HepG2 (cell line): Measurements from ENCODE around the gene PARD3. TPM values are rescaled to one million over a fixed set of nuclear protein-coding genes. Genes with fewer than 3 reads are reported as not detected.

Experiments
- ATAC-seq: fragments of 200-7000 bp; cut with Tn5 transposase; 3 replicates; pipeline ENCODE4 v1.9.1; 2020; ENCODE audit warnings: mild to moderate bottlenecking, moderate library complexity
- BruUV-seq: library from RNA; stranded (reverse); fragments of 400-500 nt; replicated peaks from 2 replicates; lab custom pipeline; 2021; lab: Mats Ljungman, UMichigan
- CTCF ChIA-PET: fragments of 300-600 bp; formaldehyde crosslinking; extraction: SDS; loops from one replicate; lab custom pipeline; 2021; ENCODE audit warnings: low total read pairs, inconsistent platforms, low intra/inter-chr PET ratio; lab: Yijun Ruan, JAX
- POLR2A ChIA-PET: fragments of 350-600 bp; sonication (Branson Sonifier 250); formaldehyde crosslinking; loops from one replicate; lab custom pipeline; 2020; ENCODE audit warnings: antibody characterized with exemption, inconsistent platforms; lab: Yijun Ruan, JAX
- DNase-seq: peaks from one replicate; pipeline ENCODE4 v3.0.0-alpha.2; 2015; ENCODE audit warnings: low spot score
- FAIRE-seq: peaks from 3 replicates; lab custom pipeline; 2011; peaks lifted over from hg19 to GRCh38; lab: Jason Lieb, UNC
- H2AFZ ChIP-seq: one replicate; pipeline ENCODE4 v1.6.1; 2011; ENCODE audit warnings: low read length, inconsistent platforms
- H3K27ac ChIP-seq: fragments of 300-600 bp; 3 replicates; pipeline ENCODE4 v1.8.0; 2011; ENCODE audit warnings: mixed run types, mild to moderate bottlenecking, mixed read lengths, low read length, inconsistent platforms; ENCODE audit not compliant: insufficient read depth; ENCODE audit errors: extremely low read length
- H3K27me3 ChIP-seq, 2 experiments: fragments of 200-600 bp in 1 of 2; 2 replicates in 1 of 2; 3 replicates in 1 of 2; pipeline versions ENCODE4 v1.6.0 to v1.8.0; 2011; ENCODE audit warnings: low read length in 2 of 2, mild to moderate bottlenecking in 2 of 2, moderate library complexity in 2 of 2, inconsistent platforms in 1 of 2; ENCODE audit not compliant: insufficient read depth in 2 of 2, control insufficient read depth in 1 of 2
- H3K36me3 ChIP-seq, 2 experiments: fragments of 200-600 bp in 1 of 2; replicated peaks in 1 of 2; 2 replicates in 1 of 2; 3 replicates in 1 of 2; pipeline versions ENCODE4 v1.5.1 to v1.8.0; 2011; ENCODE audit warnings: low read length in 2 of 2, inconsistent platforms in 1 of 2; ENCODE audit not compliant: insufficient read depth in 2 of 2, control insufficient read depth in 1 of 2
- H3K4me1 ChIP-seq: 2 replicates; pipeline ENCODE4 v1.5.1; 2012; ENCODE audit warnings: low read length, inconsistent platforms; ENCODE audit not compliant: insufficient read depth
- H3K4me2 ChIP-seq: 2 replicates; pipeline ENCODE4 v1.6.0; 2011; ENCODE audit warnings: low read depth, low read length, inconsistent platforms
- H3K4me3 ChIP-seq, 3 experiments: fragments of 200-600 bp in 1 of 3; sonication (generic), shearing (Covaris generic) in 1 of 3; replicated peaks in 1 of 3; 2 replicates each; pipeline ENCODE4 v1.5.1; 2011 to 2016; ENCODE audit warnings: low read length in 3 of 3, inconsistent platforms in 2 of 3, low read depth in 2 of 3, mild to moderate bottlenecking in 2 of 3, control low read depth in 1 of 3, mixed read lengths in 1 of 3; ENCODE audit not compliant: insufficient read depth in 1 of 3
- H3K79me2 ChIP-seq: one replicate; pipeline ENCODE4 v1.6.1; 2011; ENCODE audit warnings: low read length, inconsistent platforms; ENCODE audit not compliant: insufficient read depth
- H3K9ac ChIP-seq: 2 replicates; pipeline ENCODE4 v1.6.0; 2011; ENCODE audit warnings: mild to moderate bottlenecking, low read depth, low read length, inconsistent platforms; ENCODE audit not compliant: insufficient read depth
- H3K9me3 ChIP-seq: 2 replicates; pipeline ENCODE4 v1.5.1; 2012; ENCODE audit warnings: mild to moderate bottlenecking, low read length
- H4K20me1 ChIP-seq: 2 replicates; pipeline ENCODE4 v1.6.0; 2011; ENCODE audit warnings: inconsistent platforms, mild to moderate bottlenecking, low read length, moderate library complexity; ENCODE audit not compliant: insufficient read depth
- ARHGAP35 ChIP-seq: sonication (generic); formaldehyde crosslinking; IDR thresholded peaks from 2 replicates; pipeline ENCODE4 v1.9.0; 2022; ENCODE audit warnings: mild to moderate bottlenecking, inconsistent platforms, moderate library complexity, missing genetic modification reagents, borderline replicate concordance
- ATF7 ChIP-seq, 2 experiments: fragments of 450-650 bp in 1 of 2; sonication (generic) in 1 of 2; formaldehyde crosslinking in 1 of 2; IDR thresholded peaks; 2 replicates each; pipeline versions ENCODE4 v1.4.0 to v1.6.1; 2016 to 2020; ENCODE audit warnings: antibody characterized with exemption in 1 of 2, mild to moderate bottlenecking in 1 of 2, missing genetic modification reagents in 1 of 2
- MED13 ChIP-seq: sonication (generic); formaldehyde crosslinking; IDR thresholded peaks from 2 replicates; pipeline ENCODE4 v1.5.0; 2020; ENCODE audit warnings: missing genetic modification reagents
- MTA3 ChIP-seq: sonication (generic); formaldehyde crosslinking; IDR thresholded peaks from 2 replicates; pipeline ENCODE4 v1.4.0; 2020; ENCODE audit warnings: missing genetic modification reagents
- NR1H2 ChIP-seq: sonication (generic); formaldehyde crosslinking; IDR thresholded peaks from 2 replicates; pipeline ENCODE4 v1.8.1; 2022; ENCODE audit warnings: low read depth, missing genetic modification reagents, borderline replicate concordance
- STAG1 ChIP-seq: sonication (generic); formaldehyde crosslinking; IDR thresholded peaks from 2 replicates; pipeline ENCODE4 v1.4.0; 2020; ENCODE audit warnings: missing genetic modification reagents
- TBP ChIP-seq: sonication (generic); formaldehyde crosslinking; IDR thresholded peaks from 2 replicates; pipeline ENCODE4 v1.5.0; 2020; ENCODE audit warnings: missing genetic modification reagents
- ZNF263 ChIP-seq: sonication (generic); formaldehyde crosslinking; IDR thresholded peaks from 2 replicates; pipeline ENCODE4 v1.4.0; 2020; ENCODE audit warnings: missing genetic modification reagents
- WGBS: methylation state at CpG from one replicate; pipeline ENCODE4 v1.1.6; 2017; ENCODE audit warnings: low lambda C conversion rate; 5-methylcytosine and 5-hydroxymethylcytosine counted together
- in situ Hi-C: cut with HindIII; loops from 2 replicates; pipeline ENCODE4 v1.10.0; 2017; ENCODE audit warnings: low pct_unique_long_range_greater_than_20kb; ENCODE audit not compliant: extremely low pct_ligation_motif_present
- intact Hi-C: fragments of 100-400 bp; cut with micrococcal nuclease; formaldehyde crosslinking; loops from one replicate; pipeline ENCODE4 v1.10.0; 2022; ENCODE audit not compliant: unreplicated experiment
- polyA plus RNA-seq, 8 experiments: library from polyadenylated mRNA; depleted of rRNA in 3 of 8; stranded (reverse) in 7 of 8; unstranded in 1 of 8; fragments of >200 nt; fragmentation: Illumina TruSeq in 4 of 8; extraction: Trizol in 4 of 8; gene quantifications; 2 replicates each; pipeline versions ENCODE4 v1.2.1 to v1.2.3, GENCODE V29; 2011 to 2016; ENCODE audit warnings: low read depth in 4 of 8, missing spikeins in 1 of 8, mixed read lengths in 1 of 8; ENCODE audit not compliant: insufficient read depth in 1 of 8
- total RNA-seq, 5 experiments: library from RNA; depleted of rRNA; stranded (reverse); fragments of >200 nt; fragmentation: Illumina TruSeq; extraction: Trizol; gene quantifications; 2 replicates each; pipeline ENCODE4 v1.2.3, GENCODE V29; 2016; ENCODE audit warnings: low read depth in 1 of 5
- TF ChIP-seq, protein P1 (sequence below): sonication (generic); formaldehyde crosslinking; IDR thresholded peaks from one replicate; pipeline ENCODE4 v1.5.1; 2020; ENCODE audit warnings: mild to moderate bottlenecking, missing genetic modification reagents; ENCODE audit errors: not compliant biosample characterization
- TF ChIP-seq, protein P2 (sequence below): sonication (generic); formaldehyde crosslinking; IDR thresholded peaks from 2 replicates; pipeline ENCODE4 v1.8.0; 2022; ENCODE audit warnings: mild to moderate bottlenecking, missing genetic modification reagents, moderate library complexity

The PARD3 gene
- total and polyA plus RNA-seq, 2 of the 13 experiments (the other 11 are each of a cell fraction or from before 2014, with no cell fraction given): 40.9 to 60.0 TPM

DNA sequence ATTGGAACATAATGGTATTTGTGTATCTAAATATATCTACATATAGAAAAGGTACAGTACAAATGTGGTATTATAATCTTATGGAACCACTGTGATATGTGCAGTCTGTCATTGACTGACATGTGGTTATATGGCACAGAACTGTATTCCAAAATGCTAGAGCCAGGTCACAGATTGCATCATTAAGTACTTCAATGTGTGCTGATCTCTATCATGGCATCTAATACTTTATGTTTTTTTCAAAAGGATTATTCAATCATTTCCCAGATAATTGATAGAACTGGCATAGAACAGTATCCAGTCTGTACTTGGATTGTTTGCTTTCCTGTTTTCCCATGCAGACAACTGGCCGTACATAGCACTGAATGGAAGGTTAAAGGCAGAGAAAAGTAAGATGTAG is 662.7 kb downstream of the PARD3 start:
- ChIA-PET POLR2A (no interaction called here), CTCF (no interaction called here)
- intact Hi-C loops (no loop called here), in situ Hi-C loops (no loop called here)
- no peaks in the 10 kb centered on the region for H4K20me1 ChIP-seq
- no peak overlapping the region for H2AFZ ChIP-seq
- H3K9me3 ChIP-seq: no peaks in the 10 kb centered on the region
- H3K9ac ChIP-seq: no peak overlapping the region
- no peak overlapping the region for H3K4me3 ChIP-seq
- WGBS: 94% methylated on average over 1 of the region's 1 CpG
- no peak for DNase-seq
- no peak overlapping the region for H3K27ac ChIP-seq
- peak; percentile 28; the same call in 1 of the 2 replicates for TF ChIP-seq ATF7 (IDR thresholded peaks at IDR 0.05)
- no peak for TF ChIP-seq ATF7 (CRISPR knock-in tag; IDR thresholded peaks at IDR 0.05)
- no peak for TF ChIP-seq ARHGAP35 (CRISPR knock-in tag)
- no peaks in the 10 kb centered on the region for H3K79me2 ChIP-seq
- H3K27me3 ChIP-seq: no peaks in the 10 kb centered on the region
- peaks cover 13% of the 10 kb centered on the region for H3K4me1 ChIP-seq
- H3K4me2 ChIP-seq: no peak overlapping the region
- ATAC-seq: no peak
- no peak for FAIRE-seq
- BruUV-seq: no TSS peak
- H3K36me3 ChIP-seq: no peaks in the 10 kb centered on the region

DNA sequence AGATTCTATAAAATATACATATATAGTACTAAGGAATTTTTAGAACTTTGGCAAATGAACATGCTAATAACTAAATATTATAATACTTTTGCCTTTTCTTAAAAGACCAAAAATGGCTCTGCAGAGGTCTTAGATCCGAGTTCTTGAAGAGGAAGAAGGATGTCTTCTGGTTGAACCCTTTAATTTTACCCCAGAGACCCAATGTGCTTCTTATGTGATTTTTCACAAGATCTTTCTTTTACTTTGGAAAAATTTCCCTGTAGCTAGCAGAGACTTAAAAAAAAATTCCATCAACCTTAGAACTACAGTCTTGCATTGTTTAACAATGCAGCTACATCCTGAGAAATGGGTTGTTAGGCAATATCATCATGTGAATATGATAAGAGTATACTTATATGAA is 663.2 kb downstream of the PARD3 start:
- DNase-seq (no peak), ATAC-seq (no peak), FAIRE-seq (no peak)
- Histone ChIP-seq H3K9ac (no peak overlapping the region), H3K4me3 (no peak overlapping the region), H3K27me3 (no peaks in the 10 kb centered on the region), H3K4me1 (peaks cover 8% of the 10 kb centered on the region), H3K9me3 (no peaks in the 10 kb centered on the region), H3K4me2 (no peak overlapping the region), H3K27ac (no peak overlapping the region), H3K79me2 (no peaks in the 10 kb centered on the region), H2AFZ (no peak overlapping the region), H3K36me3 (no peaks in the 10 kb centered on the region), H4K20me1 (no peaks in the 10 kb centered on the region)
- in situ Hi-C loops: no loop called here
- ChIA-PET POLR2A (no interaction called here), CTCF (no interaction called here)
- intact Hi-C loops: no loop called here
- 81% methylated on average over 1 of the region's 1 CpG for WGBS
- no TSS peak for BruUV-seq
- TF ChIP-seq NR1H2 (CRISPR knock-in tag): no peak
- TF ChIP-seq, protein P1, sequence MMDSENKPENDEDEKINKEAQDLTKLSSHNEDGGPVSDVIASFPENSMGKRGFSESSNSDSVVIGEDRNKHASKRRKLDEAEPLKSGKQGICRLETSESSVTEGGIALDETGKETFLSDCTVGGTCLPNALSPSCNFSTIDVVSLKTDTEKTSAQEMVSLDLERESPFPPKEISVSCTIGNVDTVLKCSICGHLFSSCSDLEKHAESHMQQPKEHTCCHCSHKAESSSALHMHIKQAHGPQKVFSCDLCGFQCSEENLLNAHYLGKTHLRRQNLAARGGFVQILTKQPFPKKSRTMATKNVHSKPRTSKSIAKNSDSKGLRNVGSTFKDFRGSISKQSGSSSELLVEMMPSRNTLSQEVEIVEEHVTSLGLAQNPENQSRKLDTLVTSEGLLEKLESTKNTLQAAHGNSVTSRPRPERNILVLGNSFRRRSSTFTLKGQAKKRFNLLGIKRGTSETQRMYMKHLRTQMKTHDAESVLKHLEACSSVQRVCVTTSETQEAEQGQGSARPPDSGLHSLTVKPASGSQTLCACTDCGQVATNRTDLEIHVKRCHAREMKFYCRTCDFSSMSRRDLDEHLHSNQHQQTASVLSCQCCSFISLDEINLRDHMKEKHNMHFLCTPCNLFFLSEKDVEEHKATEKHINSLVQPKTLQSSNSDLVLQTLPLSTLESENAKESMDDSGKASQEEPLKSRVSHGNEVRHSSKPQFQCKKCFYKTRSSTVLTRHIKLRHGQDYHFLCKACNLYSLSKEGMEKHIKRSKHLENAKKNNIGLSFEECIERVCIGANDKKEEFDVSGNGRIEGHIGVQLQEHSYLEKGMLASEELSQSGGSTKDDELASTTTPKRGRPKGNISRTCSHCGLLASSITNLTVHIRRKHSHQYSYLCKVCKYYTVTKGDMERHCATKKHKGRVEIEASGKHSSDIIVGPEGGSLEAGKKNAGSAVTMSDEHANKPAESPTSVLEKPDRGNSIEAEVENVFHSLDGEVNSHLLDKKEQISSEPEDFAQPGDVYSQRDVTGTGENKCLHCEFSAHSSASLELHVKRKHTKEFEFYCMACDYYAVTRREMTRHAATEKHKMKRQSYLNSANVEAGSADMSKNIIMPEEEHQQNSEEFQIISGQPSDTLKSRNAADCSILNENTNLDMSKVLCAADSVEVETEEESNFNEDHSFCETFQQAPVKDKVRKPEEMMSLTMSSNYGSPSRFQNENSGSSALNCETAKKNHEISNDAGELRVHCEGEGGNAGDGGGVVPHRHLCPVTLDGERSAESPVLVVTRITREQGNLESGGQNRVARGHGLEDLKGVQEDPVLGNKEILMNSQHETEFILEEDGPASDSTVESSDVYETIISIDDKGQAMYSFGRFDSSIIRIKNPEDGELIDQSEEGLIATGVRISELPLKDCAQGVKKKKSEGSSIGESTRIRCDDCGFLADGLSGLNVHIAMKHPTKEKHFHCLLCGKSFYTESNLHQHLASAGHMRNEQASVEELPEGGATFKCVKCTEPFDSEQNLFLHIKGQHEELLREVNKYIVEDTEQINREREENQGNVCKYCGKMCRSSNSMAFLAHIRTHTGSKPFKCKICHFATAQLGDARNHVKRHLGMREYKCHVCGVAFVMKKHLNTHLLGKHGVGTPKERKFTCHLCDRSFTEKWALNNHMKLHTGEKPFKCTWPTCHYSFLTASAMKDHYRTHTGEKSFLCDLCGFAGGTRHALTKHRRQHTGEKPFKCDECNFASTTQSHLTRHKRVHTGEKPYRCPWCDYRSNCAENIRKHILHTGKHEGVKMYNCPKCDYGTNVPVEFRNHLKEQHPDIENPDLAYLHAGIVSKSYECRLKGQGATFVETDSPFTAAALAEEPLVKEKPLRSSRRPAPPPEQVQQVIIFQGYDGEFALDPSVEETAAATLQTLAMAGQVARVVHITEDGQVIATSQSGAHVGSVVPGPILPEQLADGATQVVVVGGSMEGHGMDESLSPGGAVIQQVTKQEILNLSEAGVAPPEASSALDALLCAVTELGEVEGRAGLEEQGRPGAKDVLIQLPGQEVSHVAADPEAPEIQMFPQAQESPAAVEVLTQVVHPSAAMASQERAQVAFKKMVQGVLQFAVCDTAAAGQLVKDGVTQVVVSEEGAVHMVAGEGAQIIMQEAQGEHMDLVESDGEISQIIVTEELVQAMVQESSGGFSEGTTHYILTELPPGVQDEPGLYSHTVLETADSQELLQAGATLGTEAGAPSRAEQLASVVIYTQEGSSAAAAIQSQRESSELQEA (CRISPR knock-in tag): no peak
- TF ChIP-seq MED13 (CRISPR knock-in tag): no peak
- no peak for TF ChIP-seq STAG1 (CRISPR knock-in tag)
- TF ChIP-seq, protein P2, sequence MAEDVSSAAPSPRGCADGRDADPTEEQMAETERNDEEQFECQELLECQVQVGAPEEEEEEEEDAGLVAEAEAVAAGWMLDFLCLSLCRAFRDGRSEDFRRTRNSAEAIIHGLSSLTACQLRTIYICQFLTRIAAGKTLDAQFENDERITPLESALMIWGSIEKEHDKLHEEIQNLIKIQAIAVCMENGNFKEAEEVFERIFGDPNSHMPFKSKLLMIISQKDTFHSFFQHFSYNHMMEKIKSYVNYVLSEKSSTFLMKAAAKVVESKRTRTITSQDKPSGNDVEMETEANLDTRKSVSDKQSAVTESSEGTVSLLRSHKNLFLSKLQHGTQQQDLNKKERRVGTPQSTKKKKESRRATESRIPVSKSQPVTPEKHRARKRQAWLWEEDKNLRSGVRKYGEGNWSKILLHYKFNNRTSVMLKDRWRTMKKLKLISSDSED (CRISPR knock-in tag): no peak
- TF ChIP-seq MTA3 (CRISPR knock-in tag): no peak
- TF ChIP-seq ZNF263 (CRISPR knock-in tag): no peak
- no peak for TF ChIP-seq TBP (CRISPR knock-in tag)
